D721Med (cell line): ENCODE measurements around the gene IL25.
"Not testable (repeated sequence)": the region's sequence is repeated elsewhere in the genome, so short reads cannot be mapped to it uniquely, and the experiment has no call there.

Experiments
- DNase-seq: peaks from one replicate; pipeline ENCODE4 v3.0.0; 2011; ENCODE audit warnings: low spot score; ENCODE audit not compliant: insufficient read length
- FAIRE-seq: peaks from 2 replicates; lab custom pipeline; 2011; peaks lifted over from hg19 to GRCh38; lab: Jason Lieb, UNC
- TF ChIP-seq, protein P1 (sequence below): IDR thresholded peaks from 2 replicates; pipeline ENCODE4 v1.5.1; 2012; ENCODE audit warnings: mild to moderate bottlenecking, control low read depth; ENCODE audit not compliant: insufficient read depth; ENCODE audit errors: missing control alignments

The IL25 gene

DNA sequence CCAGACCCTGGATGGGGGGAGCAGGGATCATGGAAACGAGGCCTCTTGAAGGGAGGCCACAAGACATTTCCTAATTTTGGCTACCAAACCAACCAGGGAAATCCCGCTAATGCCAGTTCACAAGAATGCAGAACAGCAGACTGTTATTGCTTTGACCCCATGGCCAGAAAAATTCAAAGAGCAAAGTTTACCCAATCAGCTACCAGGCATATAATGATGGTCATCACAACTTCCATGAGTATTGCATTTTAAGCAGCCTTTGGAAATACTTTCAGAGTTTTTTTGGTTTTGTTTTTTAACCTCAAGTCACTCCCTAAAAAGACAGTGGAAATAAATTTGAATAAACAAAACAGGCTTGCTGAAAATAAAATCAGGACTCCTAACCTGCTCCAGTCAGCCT, at the start of gene IL25:
Gene IL25 (plus strand): TSS at position 301 of the 400 bp plus-strand sequence.
- TF ChIP-seq, protein P1, sequence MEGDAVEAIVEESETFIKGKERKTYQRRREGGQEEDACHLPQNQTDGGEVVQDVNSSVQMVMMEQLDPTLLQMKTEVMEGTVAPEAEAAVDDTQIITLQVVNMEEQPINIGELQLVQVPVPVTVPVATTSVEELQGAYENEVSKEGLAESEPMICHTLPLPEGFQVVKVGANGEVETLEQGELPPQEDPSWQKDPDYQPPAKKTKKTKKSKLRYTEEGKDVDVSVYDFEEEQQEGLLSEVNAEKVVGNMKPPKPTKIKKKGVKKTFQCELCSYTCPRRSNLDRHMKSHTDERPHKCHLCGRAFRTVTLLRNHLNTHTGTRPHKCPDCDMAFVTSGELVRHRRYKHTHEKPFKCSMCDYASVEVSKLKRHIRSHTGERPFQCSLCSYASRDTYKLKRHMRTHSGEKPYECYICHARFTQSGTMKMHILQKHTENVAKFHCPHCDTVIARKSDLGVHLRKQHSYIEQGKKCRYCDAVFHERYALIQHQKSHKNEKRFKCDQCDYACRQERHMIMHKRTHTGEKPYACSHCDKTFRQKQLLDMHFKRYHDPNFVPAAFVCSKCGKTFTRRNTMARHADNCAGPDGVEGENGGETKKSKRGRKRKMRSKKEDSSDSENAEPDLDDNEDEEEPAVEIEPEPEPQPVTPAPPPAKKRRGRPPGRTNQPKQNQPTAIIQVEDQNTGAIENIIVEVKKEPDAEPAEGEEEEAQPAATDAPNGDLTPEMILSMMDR: no peak
- no peak for DNase-seq
- FAIRE-seq: no peak

DNA sequence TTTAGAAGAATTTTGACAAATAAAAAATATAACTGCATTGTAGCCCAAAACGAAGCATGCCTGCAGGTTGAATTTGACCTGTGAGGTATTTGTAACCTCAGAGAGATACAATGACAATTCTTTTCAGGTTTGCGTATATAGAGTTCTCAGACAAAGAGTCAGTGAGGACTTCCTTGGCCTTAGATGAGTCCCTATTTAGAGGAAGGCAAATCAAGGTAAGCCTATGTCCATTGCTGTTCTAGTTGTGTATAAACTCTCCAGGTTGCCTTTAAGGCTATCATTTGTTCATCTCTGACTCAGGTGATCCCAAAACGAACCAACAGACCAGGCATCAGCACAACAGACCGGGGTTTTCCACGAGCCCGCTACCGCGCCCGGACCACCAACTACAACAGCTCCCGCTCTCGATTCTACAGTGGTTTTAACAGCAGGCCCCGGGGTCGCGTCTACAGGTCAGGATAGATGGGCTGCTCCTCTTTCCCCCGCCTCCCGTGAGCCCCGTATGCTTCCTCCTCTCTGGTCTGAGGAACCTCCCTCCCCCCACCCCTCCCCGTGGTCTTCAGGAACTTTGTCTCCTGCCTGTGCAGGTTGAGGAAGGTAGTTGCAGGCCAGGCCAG, 48.7 kb upstream of the IL25 start:
- FAIRE-seq: no peak
- TF ChIP-seq, protein P1: no peak
- no peak for DNase-seq

DNA sequence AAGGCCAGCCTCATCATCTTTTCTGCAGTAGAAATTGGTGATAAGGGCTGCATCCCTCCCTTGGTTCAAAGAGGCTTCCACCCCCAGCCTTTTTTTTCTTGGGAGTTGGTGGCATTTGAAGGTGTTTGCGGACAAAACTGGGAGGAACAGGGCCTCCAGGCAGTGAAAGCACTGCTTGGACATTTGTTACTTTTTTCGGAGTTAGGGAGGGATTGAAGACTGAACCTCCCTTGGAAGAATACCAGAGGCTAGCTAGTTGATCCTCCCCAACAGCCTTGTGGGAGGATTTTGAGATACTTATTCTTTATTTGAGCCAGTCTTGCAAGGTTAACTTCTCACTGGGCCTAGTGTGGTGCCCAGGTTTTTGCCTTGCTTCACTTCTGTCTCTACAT, 48.2 kb upstream of the IL25 start:
- DNase-seq: no peak
- TF ChIP-seq, protein P1: no peak
- no peak for FAIRE-seq

DNA sequence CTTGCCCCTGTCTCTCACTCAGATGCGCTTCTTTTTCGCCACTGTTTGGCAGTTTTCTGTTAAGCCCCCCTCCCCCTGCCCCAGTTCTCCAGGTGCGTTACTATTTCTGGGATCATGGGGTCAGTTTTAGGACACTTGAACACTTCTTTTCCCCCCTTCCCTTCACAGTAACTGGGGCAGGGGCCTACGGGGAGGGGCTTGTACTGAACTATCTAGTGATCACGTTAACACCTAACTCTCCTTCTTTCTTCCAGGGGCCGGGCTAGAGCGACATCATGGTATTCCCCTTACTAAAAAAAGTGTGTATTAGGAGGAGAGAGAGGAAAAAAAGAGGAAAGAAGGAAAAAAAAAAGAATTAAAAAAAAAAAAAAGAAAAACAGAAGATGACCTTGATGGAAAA, 47.6 kb upstream of the IL25 start:
- FAIRE-seq (no peak), DNase-seq (no peak)
- TF ChIP-seq, protein P1: no peak

DNA sequence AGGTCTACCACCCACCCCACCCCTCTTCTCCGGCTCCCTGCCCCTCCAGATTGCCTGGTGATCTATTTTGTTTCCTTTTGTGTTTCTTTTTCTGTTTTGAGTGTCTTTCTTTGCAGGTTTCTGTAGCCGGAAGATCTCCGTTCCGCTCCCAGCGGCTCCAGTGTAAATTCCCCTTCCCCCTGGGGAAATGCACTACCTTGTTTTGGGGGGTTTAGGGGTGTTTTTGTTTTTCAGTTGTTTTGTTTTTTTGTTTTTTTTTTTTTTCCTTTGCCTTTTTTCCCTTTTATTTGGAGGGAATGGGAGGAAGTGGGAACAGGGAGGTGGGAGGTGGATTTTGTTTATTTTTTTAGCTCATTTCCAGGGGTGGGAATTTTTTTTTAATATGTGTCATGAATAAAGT, 46.9 kb upstream of the IL25 start:
- DNase-seq, FAIRE-seq: not testable (repeated sequence)

DNA sequence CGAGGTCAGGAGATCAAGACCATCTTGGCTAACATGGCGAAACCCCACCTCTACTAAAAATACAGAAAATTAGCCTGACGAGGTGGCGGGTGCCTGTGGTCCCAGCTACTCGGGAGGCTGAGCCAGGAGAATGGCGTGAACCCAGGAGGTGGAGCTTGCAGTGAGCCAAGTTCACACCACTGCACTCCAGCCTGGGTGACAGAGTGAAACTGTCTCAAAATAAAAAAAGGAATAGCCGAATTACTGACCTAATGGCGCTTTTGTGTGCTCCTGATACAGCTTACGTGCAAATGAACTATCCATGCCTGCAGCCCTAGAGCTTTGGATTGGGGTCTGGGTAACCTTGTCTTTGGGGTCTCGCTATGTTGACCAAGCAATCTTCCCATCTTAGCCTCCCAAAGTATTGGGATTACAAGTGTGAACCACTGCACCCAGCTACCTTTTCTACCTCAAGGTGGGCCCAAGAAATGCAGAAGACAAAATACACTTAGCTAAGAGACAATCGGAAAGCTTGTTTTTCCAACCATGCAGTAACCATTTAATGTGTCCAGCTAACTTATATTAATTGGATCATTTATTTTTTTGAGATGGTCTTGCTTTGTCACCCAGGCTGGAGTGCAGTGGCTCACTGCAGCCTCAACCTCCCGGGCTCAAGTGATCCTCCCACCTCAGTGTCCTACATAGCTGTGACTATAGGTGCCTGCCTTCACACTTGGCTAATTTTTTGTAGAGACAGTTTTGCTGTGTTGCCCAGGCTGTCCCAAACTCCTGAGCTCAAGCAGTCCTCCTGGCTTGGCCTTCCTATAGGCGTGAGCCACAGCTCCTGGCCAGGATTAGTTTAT, 45.9 kb upstream of the IL25 start:
- TF ChIP-seq, protein P1: no peak
- DNase-seq (no peak), FAIRE-seq (no peak)

DNA sequence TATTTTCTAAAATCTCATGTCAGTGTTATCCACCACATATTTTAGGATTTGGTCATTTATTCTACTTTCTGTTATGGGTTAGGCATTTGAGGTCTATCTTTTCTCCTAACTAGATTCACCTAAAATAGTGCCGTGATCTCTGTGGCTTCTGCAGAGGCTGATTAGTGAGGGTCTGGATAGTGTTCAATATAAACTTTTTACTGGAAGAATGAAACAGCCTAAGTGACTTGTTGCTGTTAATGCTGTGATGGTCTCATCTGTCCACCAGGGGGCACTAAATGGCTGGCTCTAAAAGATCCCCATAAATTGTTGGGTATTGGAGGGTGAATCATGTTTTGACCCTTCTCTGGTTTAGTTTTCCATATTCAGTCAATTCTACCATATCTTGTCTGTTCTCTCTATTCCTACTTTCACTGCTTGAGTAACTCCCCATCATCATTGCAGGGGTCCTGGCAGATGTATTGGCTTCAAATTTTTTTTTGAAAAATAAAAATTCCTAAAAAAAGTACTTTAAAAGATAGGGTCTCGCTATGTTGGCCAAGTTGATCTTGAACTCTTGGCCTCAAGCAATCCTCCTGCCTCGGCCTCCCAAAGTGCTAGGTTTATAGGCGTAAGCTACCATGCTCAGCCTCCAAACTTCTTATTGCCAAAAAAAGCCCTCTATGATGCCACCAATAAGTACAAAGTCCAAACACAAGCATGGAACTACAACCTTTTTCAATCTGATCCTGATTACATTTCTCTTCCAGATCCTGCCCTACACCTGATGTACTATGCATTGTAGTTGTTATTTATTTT, 44.5 kb upstream of the IL25 start:
- TF ChIP-seq, protein P1: peak; percentile 77
- FAIRE-seq (peak; percentile 71), DNase-seq (peak; percentile 69)
